MM.1S (cell line): ENCODE data around the gene SLC9A5.

Experiments used
- CTCF ChIP-seq: fragments of 300-600 bp; sonication (generic); IDR thresholded peaks from 2 replicates; pipeline ENCODE4 v1.5.1; 2016; ENCODE audit warnings: antibody characterized with exemption, low read length, mixed read lengths
- EZH2 ChIP-seq: fragments of 300-600 bp; sonication (generic); optimal IDR thresholded peaks from 2 replicates; pipeline ENCODE3; 2017; ENCODE audit warnings: low read depth, mild to moderate bottlenecking, antibody characterized with exemption, low read length, mixed read lengths
- EZH2phosphoT487 ChIP-seq: fragments of 300-600 bp; sonication (generic); IDR thresholded peaks from 2 replicates; pipeline ENCODE4 v1.6.1; 2018; ENCODE audit warnings: antibody characterized with exemption, low read length

GRCh38 chr16:67277999-67278772 lies 29.4 kb downstream of the SLC9A5 start:
- no peak for TF ChIP-seq CTCF
- TF ChIP-seq EZH2: no peak
- TF ChIP-seq EZH2phosphoT487: no peak
